A673 (cell line): ENCODE measurements around the gene FRY. TPM values are rescaled to one million over a fixed set of nuclear protein-coding genes. Genes with fewer than 3 reads are reported as not detected.

ENCODE experiments used
- BruUV-seq: library from RNA; stranded (reverse); fragments of 400-500 nt; replicated peaks from 2 replicates; lab custom pipeline; 2021; lab: Mats Ljungman, UMichigan
- CTCF ChIA-PET: fragments of 300-600 bp; sonication (Branson Sonifier 250); formaldehyde crosslinking; loops from one replicate; lab custom pipeline; 2022; ENCODE audit warnings: antibody characterized with exemption; lab: Charles Lee
- POLR2A ChIA-PET: fragments of 300-600 bp; sonication (Branson Sonifier 250); formaldehyde crosslinking; loops from one replicate; lab custom pipeline; 2022; ENCODE audit warnings: antibody characterized with exemption; ENCODE audit not compliant: low non-redundant PET; lab: Charles Lee
- DNase-seq: peaks from one replicate; pipeline ENCODE4 v3.0.0-alpha.2; 2015; ENCODE audit warnings: low spot score
- H3K27ac ChIP-seq: fragments of 200-600 bp; sonication (generic); 2 replicates; pipeline ENCODE4 v1.5.1; 2016; ENCODE audit warnings: mixed run types, low read depth, mild to moderate bottlenecking, mixed read lengths, antibody characterized with exemption, low read length; ENCODE audit not compliant: poor library complexity, severe bottlenecking
- H3K27me3 ChIP-seq: fragments of 200-600 bp; sonication (generic); replicated peaks from 2 replicates; pipeline ENCODE4 v1.6.1; 2017; ENCODE audit warnings: mixed run types, low read depth, mild to moderate bottlenecking, mixed read lengths, antibody characterized with exemption, low read length; ENCODE audit not compliant: insufficient read depth, poor library complexity
- H3K36me3 ChIP-seq: fragments of 200-600 bp; sonication (generic); 2 replicates; pipeline ENCODE4 v1.6.1; 2016; ENCODE audit warnings: mixed run types, mild to moderate bottlenecking, mixed read lengths, antibody characterized with exemption, low read length; ENCODE audit not compliant: insufficient read depth, poor library complexity, severe bottlenecking
- H3K4me1 ChIP-seq: fragments of 200-600 bp; sonication (generic); 2 replicates; pipeline ENCODE4 v1.6.1; 2017; ENCODE audit warnings: mixed run types, mild to moderate bottlenecking, mixed read lengths, antibody characterized with exemption, low read length; ENCODE audit not compliant: insufficient read depth, poor library complexity, severe bottlenecking
- H3K4me3 ChIP-seq: fragments of 200-600 bp; sonication (generic); 2 replicates; pipeline ENCODE4 v1.5.1; 2016; ENCODE audit warnings: low read depth, mixed run types, mild to moderate bottlenecking, mixed read lengths, low read length; ENCODE audit not compliant: poor library complexity, severe bottlenecking
- H3K9me3 ChIP-seq: fragments of 200-600 bp; sonication (generic); 2 replicates; pipeline ENCODE4 v1.6.1; 2016; ENCODE audit warnings: mixed run types, low read depth, mild to moderate bottlenecking, mixed read lengths, antibody characterized with exemption, low read length; ENCODE audit not compliant: poor library complexity, severe bottlenecking
- CTCF ChIP-seq: fragments of 300-800, 200-600 bp; sonication (generic); conservative IDR thresholded peaks from 2 replicates; pipeline ENCODE4 v1.5.1; 2017; ENCODE audit warnings: low read depth, mild to moderate bottlenecking, antibody characterized with exemption, low read length, moderate library complexity, mixed read lengths
- EZH2 ChIP-seq: fragments of 200-600 bp; sonication (generic); IDR thresholded peaks from 2 replicates; pipeline ENCODE4 v1.6.1; 2017; ENCODE audit warnings: borderline replicate concordance, low read depth, mild to moderate bottlenecking, mixed read lengths, antibody characterized with exemption, low read length; ENCODE audit not compliant: poor library complexity, severe bottlenecking
- intact Hi-C: fragments of 100-400 bp; cut with micrococcal nuclease; formaldehyde crosslinking; loops from one replicate; pipeline ENCODE4 v1.10.0; 2022; ENCODE audit not compliant: unreplicated experiment
- total RNA-seq: library from RNA; stranded (reverse); gene quantifications from 2 replicates; pipeline ENCODE4 v1.2.3, GENCODE V29; 2021

FRY gene
- total RNA-seq, 1 experiment from 2014 or later, result 0.58 TPM

GRCh38 chr13:32316028-32316339 is 284.4 kb downstream of the FRY start:
- intact Hi-C loops, result no loop called here
- no TSS peak for BruUV-seq
- H3K4me1 ChIP-seq, result peaks cover 7% of the 10 kb centered on the region
- peak overlapping the region; percentile 66 for H3K4me3 ChIP-seq
- ChIA-PET CTCF (no interaction called here), POLR2A (interaction anchor here (0.7 kb wide), 1 partner anchor 23 kb away, joined by 5 read pairs; no protein-coding TSS in a partner anchor)
- DNase-seq, result no peak
- no peaks in the 10 kb centered on the region for H3K27me3 ChIP-seq
- H3K9me3 ChIP-seq, result no peaks in the 10 kb centered on the region
- peaks cover 30% of the 10 kb centered on the region for H3K36me3 ChIP-seq
- H3K27ac ChIP-seq, result peak overlapping the region; percentile 97
- TF ChIP-seq EZH2 (no peak), CTCF (no peak)

- peak; percentile 5 for DNase-seq
- Histone ChIP-seq H3K4me1 (peaks cover 7% of the 10 kb centered on the region), H3K27ac (peak overlapping the region; percentile 97), H3K4me3 (peak overlapping the region; percentile 66), H3K36me3 (peaks cover 34% of the 10 kb centered on the region), H3K9me3 (no peaks in the 10 kb centered on the region), H3K27me3 (no peaks in the 10 kb centered on the region)
- ChIA-PET CTCF (no interaction called here), POLR2A (no interaction called here)
- TF ChIP-seq CTCF (no peak), EZH2 (no peak)
- intact Hi-C loops, result no loop called here
- TSS peak; percentile 40 for BruUV-seq
These were observed 284.9 kb downstream of the FRY start for GRCh38 chr13:32316501-32316900.

- BruUV-seq, result no TSS peak
- Histone ChIP-seq H3K4me1 (peaks cover 7% of the 10 kb centered on the region), H3K9me3 (no peaks in the 10 kb centered on the region), H3K36me3 (peaks cover 40% of the 10 kb centered on the region), H3K27me3 (no peaks in the 10 kb centered on the region), H3K4me3 (no peak overlapping the region), H3K27ac (no peak overlapping the region)
- CTCF ChIA-PET, result interaction anchor here (0.6 kb wide), 1 partner anchor 220 kb away, joined by 3 read pairs; no protein-coding TSS in a partner anchor
- POLR2A ChIA-PET, result interaction anchor here (0.6 kb wide), 1 partner anchor 331 kb away, joined by 8 read pairs; no protein-coding TSS in a partner anchor
- intact Hi-C loops, result no loop called here
- no peak for TF ChIP-seq EZH2
- no peak for TF ChIP-seq CTCF
- no peak for DNase-seq
These were observed 286.3 kb downstream of the FRY start for GRCh38 chr13:32317716-32318465.
